Activated CD4-positive, alpha-beta T cell treated with anti-CD3 and anti-CD28 coated beads for 36 hours (primary cell): ENCODE measurements around the gene GAB2. TPM values are rescaled to one million over a fixed set of nuclear protein-coding genes. Genes with fewer than 3 reads are reported as not detected.

Experiments used
- ATAC-seq: fragments of 200-7000 bp; cut with Tn5 transposase; one replicate; pipeline ENCODE4 v1.10.0; 2021; ENCODE audit warnings: mild to moderate bottlenecking, moderate library complexity
- CTCF ChIA-PET: fragments of 350-600 bp; sonication (Branson Sonifier 250); formaldehyde crosslinking; loops from one replicate; lab custom pipeline; 2021; ENCODE audit warnings: antibody characterized with exemption; lab: Charles Lee
- POLR2A ChIA-PET: fragments of 350-600 bp; sonication (Branson Sonifier 250); formaldehyde crosslinking; loops from one replicate; lab custom pipeline; 2021; ENCODE audit warnings: antibody characterized with exemption, inconsistent platforms; lab: Charles Lee
- DNase-seq: peaks from one replicate; pipeline ENCODE4 v3.0.0-alpha.2; 2020
- H3K27ac Mint-ChIP-seq: one replicate; pipeline ENCODE4 v1.8.0; 2021; ENCODE audit warnings: mixed read lengths
- H3K27me3 Mint-ChIP-seq: one replicate; pipeline ENCODE4 v1.8.0; 2021; ENCODE audit warnings: mixed read lengths
- H3K36me3 Mint-ChIP-seq: one replicate; pipeline ENCODE4 v1.8.0; 2021; ENCODE audit warnings: low read depth, mixed read lengths
- H3K4me1 Mint-ChIP-seq: one replicate; pipeline ENCODE4 v1.8.0; 2021; ENCODE audit warnings: mixed read lengths
- H3K4me3 Mint-ChIP-seq: one replicate; pipeline ENCODE4 v1.8.0; 2021; ENCODE audit warnings: mild to moderate bottlenecking, moderate library complexity, mixed read lengths
- H3K9me3 Mint-ChIP-seq: one replicate; pipeline ENCODE4 v1.8.0; 2021; ENCODE audit warnings: low read depth, mixed read lengths
- intact Hi-C, 2 experiments: fragments of 100-400 bp; cut with DNase I in 1 of 2; cut with micrococcal nuclease in 1 of 2; formaldehyde crosslinking; loops; one replicate each; pipeline versions ENCODE4 v1.14.2 to v1.15.1; 2022 to 2024; cut with DNase I, micrococcal nuclease
- total RNA-seq, 2 experiments: library from RNA; stranded (reverse); gene quantifications; one replicate each; pipeline ENCODE4 v1.2.3, GENCODE V29; 2021

GAB2 gene
- total RNA-seq, 2 experiments from 2014 or later = 4.3 to 4.8 TPM

- DNase-seq = no peak
- intact Hi-C loops = no loop called here
- H3K27ac Mint-ChIP-seq = no peak overlapping the region
- ATAC-seq = no peak
- CTCF ChIA-PET = interaction anchor here (0.7 kb wide), 1 partner anchor 472 kb away, joined by 3 read pairs; no protein-coding TSS in a partner anchor
- H3K4me1 Mint-ChIP-seq = peaks cover 12% of the 10 kb centered on the region
- POLR2A ChIA-PET = no interaction called here
- H3K27me3 Mint-ChIP-seq = no peaks in the 10 kb centered on the region
- H3K36me3 Mint-ChIP-seq = peaks cover 7% of the 10 kb centered on the region
- H3K4me3 Mint-ChIP-seq = no peak overlapping the region
- H3K9me3 Mint-ChIP-seq = no peaks in the 10 kb centered on the region
Measured at GRCh38 chr11:78449866-78450265, 32.2 kb upstream of the GAB2 start.

- Mint-ChIP-seq H3K27ac (no peak overlapping the region), H3K9me3 (no peaks in the 10 kb centered on the region), H3K4me3 (no peak overlapping the region), H3K27me3 (no peaks in the 10 kb centered on the region), H3K4me1 (no peaks in the 10 kb centered on the region), H3K36me3 (peaks cover 7% of the 10 kb centered on the region)
- ChIA-PET POLR2A (no interaction called here), CTCF (no interaction called here)
- DNase-seq (no peak), ATAC-seq (no peak)
- intact Hi-C loops = no loop called here
Measured at GRCh38 chr11:78446210-78446609, 28.6 kb upstream of the GAB2 start.

GRCh38 chr11:78444726-78445125 lies 27.1 kb upstream of the GAB2 start:
- H3K9me3 Mint-ChIP-seq = no peaks in the 10 kb centered on the region
- H3K27me3 Mint-ChIP-seq = no peaks in the 10 kb centered on the region
- H3K27ac Mint-ChIP-seq = no peak overlapping the region
- ChIA-PET CTCF (interaction anchor here (0.9 to 1.2 kb wide), 3 partner anchors 13 to 120 kb away, joined by 3 read pairs; no protein-coding TSS in a partner anchor), POLR2A (no interaction called here)
- H3K4me1 Mint-ChIP-seq = no peaks in the 10 kb centered on the region
- intact Hi-C loops = no loop called here
- DNase-seq = no peak
- H3K36me3 Mint-ChIP-seq = peaks cover 13% of the 10 kb centered on the region
- no peak for ATAC-seq
- no peak overlapping the region for H3K4me3 Mint-ChIP-seq

DNA sequence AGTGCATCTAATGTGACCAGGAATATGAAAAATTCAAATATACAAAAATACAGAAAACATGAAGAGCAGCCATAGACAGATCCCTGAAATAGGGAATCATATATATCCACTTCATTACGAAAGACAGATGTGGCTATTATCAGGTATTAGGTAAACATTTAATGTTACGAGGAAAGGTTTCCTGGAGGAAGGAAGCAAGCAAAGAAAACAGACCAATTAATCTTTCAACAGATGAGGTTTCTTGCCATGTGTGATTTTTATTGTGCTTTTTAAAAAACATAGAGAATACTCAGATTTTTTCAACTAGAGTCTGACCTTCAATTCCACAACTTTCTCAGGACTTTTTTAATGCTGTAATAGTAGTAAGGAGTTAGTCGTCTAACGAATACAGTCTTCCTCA lies 24.3 kb upstream of the GAB2 start:
- intact Hi-C loops = no loop called here
- CTCF ChIA-PET = no interaction called here
- no peaks in the 10 kb centered on the region for H3K27me3 Mint-ChIP-seq
- DNase-seq = no peak
- POLR2A ChIA-PET = no interaction called here
- ATAC-seq = no peak
- no peaks in the 10 kb centered on the region for H3K9me3 Mint-ChIP-seq
- H3K4me1 Mint-ChIP-seq = no peaks in the 10 kb centered on the region
- no peak overlapping the region for H3K4me3 Mint-ChIP-seq
- H3K36me3 Mint-ChIP-seq = peaks cover 15% of the 10 kb centered on the region
- H3K27ac Mint-ChIP-seq = no peak overlapping the region

- ChIA-PET POLR2A (no interaction called here), CTCF (no interaction called here)
- H3K9me3 Mint-ChIP-seq = no peaks in the 10 kb centered on the region
- H3K4me3 Mint-ChIP-seq = no peak overlapping the region
- no peaks in the 10 kb centered on the region for H3K4me1 Mint-ChIP-seq
- H3K27me3 Mint-ChIP-seq = no peaks in the 10 kb centered on the region
- DNase-seq (no peak), ATAC-seq (no peak)
- no peak overlapping the region for H3K27ac Mint-ChIP-seq
- intact Hi-C loops = no loop called here
- peaks cover 12% of the 10 kb centered on the region for H3K36me3 Mint-ChIP-seq
Measured at GRCh38 chr11:78438298-78438975, 20.8 kb upstream of the GAB2 start.

DNA sequence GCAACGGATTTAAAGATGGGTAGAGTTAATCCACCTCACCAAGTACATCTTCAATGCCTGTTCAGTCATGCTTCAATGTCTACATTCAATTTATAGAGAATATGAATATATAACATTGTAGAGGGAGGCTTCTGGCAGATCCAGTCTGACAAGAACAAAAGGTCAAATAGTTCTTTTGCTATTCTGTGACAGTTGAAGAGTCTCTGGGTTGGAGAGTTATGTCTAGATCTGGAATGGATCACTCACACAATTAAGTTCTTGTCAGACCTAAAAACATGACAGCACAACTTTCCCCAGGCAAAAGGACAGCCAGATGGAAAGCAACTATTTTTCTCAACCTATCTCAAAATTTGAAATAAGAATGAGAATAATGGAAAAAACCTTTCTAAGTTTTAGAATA lies 15.3 kb upstream of the GAB2 start:
- H3K4me1 Mint-ChIP-seq = peaks cover 9% of the 10 kb centered on the region
- no peaks in the 10 kb centered on the region for H3K9me3 Mint-ChIP-seq
- H3K4me3 Mint-ChIP-seq = no peak overlapping the region
- no peak for DNase-seq
- CTCF ChIA-PET = interaction anchor here (0.6 to 1.6 kb wide), 3 partner anchors 13 to 132 kb away, joined by 3 to 7 read pairs (median 4); no protein-coding TSS in a partner anchor
- ATAC-seq = no peak
- H3K27me3 Mint-ChIP-seq = no peaks in the 10 kb centered on the region
- H3K36me3 Mint-ChIP-seq = peaks cover 8% of the 10 kb centered on the region
- no peak overlapping the region for H3K27ac Mint-ChIP-seq
- POLR2A ChIA-PET = no interaction called here
- intact Hi-C loops = no loop called here

GRCh38 chr11:78432058-78432515 lies 14.5 kb upstream of the GAB2 start:
- no peak for ATAC-seq
- H3K36me3 Mint-ChIP-seq = peaks cover 6% of the 10 kb centered on the region
- ChIA-PET CTCF (interaction anchor here (0.6 to 2.2 kb wide), 5 partner anchors 10 to 132 kb away, joined by 3 to 11 read pairs (median 4); no protein-coding TSS in a partner anchor), POLR2A (no interaction called here)
- H3K27me3 Mint-ChIP-seq = no peaks in the 10 kb centered on the region
- peak; percentile 23 for DNase-seq
- no peak overlapping the region for H3K4me3 Mint-ChIP-seq
- H3K4me1 Mint-ChIP-seq = peaks cover 16% of the 10 kb centered on the region
- H3K27ac Mint-ChIP-seq = no peak overlapping the region
- no peaks in the 10 kb centered on the region for H3K9me3 Mint-ChIP-seq
- intact Hi-C loops = no loop called here

DNA sequence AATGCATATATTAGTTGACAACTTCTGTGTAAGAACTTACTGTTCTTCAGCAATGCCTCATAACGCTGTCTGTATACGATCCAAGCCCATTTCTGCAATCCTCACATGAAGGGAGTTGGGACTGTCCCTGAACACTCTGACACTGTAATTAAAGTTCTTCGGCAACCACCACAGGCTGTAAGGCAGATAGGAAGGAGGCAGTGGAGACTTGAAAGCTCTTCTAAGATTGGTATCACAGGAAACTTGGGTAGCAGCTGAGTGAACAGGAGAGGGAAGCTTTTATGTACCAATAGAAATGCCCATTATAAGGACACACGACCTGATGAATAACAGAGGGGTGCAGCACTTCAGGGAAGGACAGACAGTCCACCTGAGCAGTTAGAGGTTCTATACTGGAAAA lies 12.0 kb upstream of the GAB2 start:
- Mint-ChIP-seq H3K27ac (no peak overlapping the region), H3K4me3 (no peak overlapping the region)
- no peak for DNase-seq

GRCh38 chr11:78429209-78429608 lies 11.6 kb upstream of the GAB2 start:
- Mint-ChIP-seq H3K27me3 (no peaks in the 10 kb centered on the region), H3K9me3 (no peaks in the 10 kb centered on the region), H3K27ac (no peak overlapping the region), H3K4me1 (peaks cover 32% of the 10 kb centered on the region), H3K4me3 (no peak overlapping the region), H3K36me3 (peaks cover 6% of the 10 kb centered on the region)
- DNase-seq (no peak), ATAC-seq (no peak)
- ChIA-PET POLR2A (no interaction called here), CTCF (interaction anchor here (1.3 to 3.9 kb wide), 4 partner anchors 9 to 135 kb away, joined by 4 to 14 read pairs (median 10); partner anchors contain the start of gene GAB2)
- intact Hi-C loops = no loop called here

More for the DNA sequence above, 12.0 kb upstream of the GAB2 start:
- intact Hi-C loops = no loop called here
- Mint-ChIP-seq H3K9me3 (no peaks in the 10 kb centered on the region), H3K4me1 (peaks cover 29% of the 10 kb centered on the region), H3K27me3 (no peaks in the 10 kb centered on the region), H3K36me3 (peaks cover 6% of the 10 kb centered on the region)
- CTCF ChIA-PET = interaction anchor here (1.3 to 3.9 kb wide), 4 partner anchors 9 to 135 kb away, joined by 4 to 14 read pairs (median 10); partner anchors contain the start of gene GAB2
- peak; percentile 61 for ATAC-seq
- POLR2A ChIA-PET = no interaction called here

GRCh38 chr11:78428773-78429172 lies 11.2 kb upstream of the GAB2 start:
- H3K36me3 Mint-ChIP-seq = peaks cover 6% of the 10 kb centered on the region
- POLR2A ChIA-PET = no interaction called here
- no peak for ATAC-seq
- H3K27ac Mint-ChIP-seq = no peak overlapping the region
- peaks cover 32% of the 10 kb centered on the region for H3K4me1 Mint-ChIP-seq
- H3K9me3 Mint-ChIP-seq = no peaks in the 10 kb centered on the region
- intact Hi-C loops = no loop called here
- no peak overlapping the region for H3K4me3 Mint-ChIP-seq
- CTCF ChIA-PET = interaction anchor here (1.3 to 3.9 kb wide), 4 partner anchors 8 to 136 kb away, joined by 4 to 14 read pairs (median 10); partner anchors contain the start of gene GAB2
- DNase-seq = no peak
- no peaks in the 10 kb centered on the region for H3K27me3 Mint-ChIP-seq

DNA sequence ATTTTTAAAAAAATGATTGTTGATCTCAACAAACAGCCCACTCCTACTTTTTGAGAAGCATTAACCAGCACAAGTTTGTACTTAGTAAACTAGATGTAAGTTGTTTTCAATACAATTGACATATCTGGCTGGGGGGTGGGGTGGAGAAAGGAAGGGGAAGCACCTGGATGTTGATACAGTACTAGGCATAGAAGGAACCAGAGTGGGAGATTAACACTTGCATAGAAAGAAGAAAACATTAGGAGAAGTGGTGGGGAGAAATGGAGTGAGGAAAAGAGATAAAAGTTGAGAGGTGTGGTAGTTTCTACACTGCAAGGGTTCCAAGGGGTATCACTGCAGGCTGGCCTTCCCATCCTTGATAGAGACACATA lies 10.6 kb upstream of the GAB2 start:
- Mint-ChIP-seq H3K4me3 (no peak overlapping the region), H3K27ac (no peak overlapping the region), H3K27me3 (no peaks in the 10 kb centered on the region), H3K4me1 (peaks cover 32% of the 10 kb centered on the region), H3K36me3 (peaks cover 6% of the 10 kb centered on the region), H3K9me3 (no peaks in the 10 kb centered on the region)
- DNase-seq (no peak), ATAC-seq (no peak)
- intact Hi-C loops = no loop called here
- POLR2A ChIA-PET = interaction anchor here (0.6 kb wide), 1 partner anchor 742 kb away, joined by 3 read pairs; no protein-coding TSS in a partner anchor
- CTCF ChIA-PET = interaction anchor here (1.3 to 3.9 kb wide), 4 partner anchors 8 to 136 kb away, joined by 4 to 14 read pairs (median 10); partner anchors contain the start of gene GAB2
